ENCODE data around the gene ZSWIM7. TPM values are rescaled to one million over a fixed set of nuclear protein-coding genes. Genes with fewer than 3 reads are reported as not detected.

ZSWIM7 gene
- total and polyA plus RNA-seq, 2 of the 4 experiments (the other 2 are of a cell fraction): 6.8 to 12.1 TPM

DNA sequence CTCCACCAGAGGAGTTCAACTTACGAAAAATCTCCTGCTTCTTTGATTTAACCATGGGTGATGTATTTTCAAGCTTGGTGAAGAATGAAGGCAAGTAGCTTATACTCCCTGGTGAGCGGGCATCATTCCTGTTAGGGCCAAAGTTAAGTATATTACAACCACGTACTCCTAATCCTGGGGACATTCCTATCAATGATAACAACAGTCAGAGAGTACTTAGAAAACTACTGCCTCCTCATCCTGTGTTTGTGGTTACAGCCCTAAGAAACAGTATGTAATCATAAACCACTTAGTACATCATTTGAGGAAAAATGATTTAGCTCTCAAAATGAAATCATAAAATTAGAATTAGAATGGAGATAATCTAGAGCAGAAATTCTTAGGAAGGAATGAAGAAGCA lies 47.5 kb upstream of the ZSWIM7 start:
- Histone ChIP-seq H3K18ac (ENCODE audit: low read depth, low read length) (no peak overlapping the region), H2BK5ac (ENCODE audit: low read depth, low read length, poor library complexity, severe bottlenecking) (no peak overlapping the region), H3K4ac (ENCODE audit: low read depth, low read length) (no peak overlapping the region), H4K91ac (ENCODE audit: insufficient read depth, low read depth, low read length) (no peak overlapping the region), H3K27ac (ENCODE audit: insufficient read depth, low read length) (no peak overlapping the region), H3K79me1 (ENCODE audit: low read depth in 1 of 2, low read length in 2 of 2) (peaks cover 40 to 65% of the 10 kb centered on the region in 2 experiments), H3K36me3 (ENCODE audit: control insufficient read depth, insufficient read depth, low read length) (peaks cover 39% of the 10 kb centered on the region), H3K4me1 (ENCODE audit: control insufficient read depth, insufficient read depth, low read length) (no peaks in the 10 kb centered on the region), H4K5ac (ENCODE audit: low read depth, low read length) (no peak overlapping the region), H2BK120ac (ENCODE audit: low read depth, low read length) (no peak overlapping the region), H2BK15ac (ENCODE audit: low read depth, low read length) (no peak overlapping the region), H2AK5ac (ENCODE audit: low read depth, low read length) (no peak overlapping the region), H3K23ac (ENCODE audit: low read depth, low read length) (no peak overlapping the region), H3K14ac (replicated peaks; ENCODE audit: low read depth, low read length) (no peak overlapping the region), H3K4me3 (ENCODE audit: insufficient read depth, low read depth, low read length) (no peak overlapping the region), H3K9me3 (ENCODE audit: control insufficient read depth, insufficient read depth, low read length) (no peaks in the 10 kb centered on the region), H2AK9ac (replicated peaks; ENCODE audit: low read depth, low read length, poor library complexity) (no peak overlapping the region), H3K56ac (ENCODE audit: extremely low read depth, insufficient read depth, low read length) (no peak overlapping the region), H2AFZ (replicated peaks; ENCODE audit: low read length, poor library complexity) (no peak overlapping the region), H3K27me3 (ENCODE audit: control insufficient read depth, insufficient read depth, low read length) (no peaks in the 10 kb centered on the region), H3K4me2 (ENCODE audit: low read depth, low read length) (no peak overlapping the region), H4K20me1 (ENCODE audit: insufficient read depth, low read length) (no peaks in the 10 kb centered on the region; the same call in 1 of the 2 replicates), H3K9me1 (ENCODE audit: insufficient read depth, low read length) (peaks cover 10% of the 10 kb centered on the region), H4K8ac (ENCODE audit: low read depth in 2 of 2, low read length in 2 of 2) (no peak overlapping the region), H2BK20ac (ENCODE audit: low read depth, low read length) (no peak overlapping the region), H3K9ac (ENCODE audit: low read depth, low read length) (no peak overlapping the region)
- dilution Hi-C loops (cut with HindIII; ENCODE audit: low sequenced_read_pairs, unreplicated experiment): no loop called here
- POLR2A ChIA-PET (ENCODE audit: unreplicated experiment): no interaction called here
- intact Hi-C loops (cut with micrococcal nuclease): no loop called here
- BruUV-seq (replicated peaks): no TSS peak
- CTCF ChIA-PET: no interaction called here
- TF ChIP-seq RCOR1 (IDR thresholded peaks at IDR 0.05; ENCODE audit: insufficient replicate concordance, low read length) (no peak), MAFK (IDR thresholded peaks at IDR 0.05; ENCODE audit: low read depth, low read length) (no peak), POLR2A (IDR thresholded peaks at IDR 0.05; ENCODE audit: low read depth, low read length) (no peak)
- in situ Hi-C loops (cut with MboI; ENCODE audit: low sequenced_read_pairs): no loop called here
- ATAC-seq (ENCODE audit: low read depth) (no peak), DNase-seq (peak; percentile 13)
- no CpG with 5 or more reads among the region's 3 CpGs for WGBS, 2 experiments (ENCODE audit: extremely low coverage in 2 of 2, insufficient read length in 1 of 2)

Measured in IMR-90 (cell line).